ENCODE results near the gene TMEM175. TPM values are rescaled to one million over a fixed set of nuclear protein-coding genes. Genes with fewer than 3 reads are reported as not detected.

TMEM175 gene
- total RNA-seq, 1 donor from 2014 or later: 16.0 TPM

GRCh38 chr4:895596-895995, 36.7 kb upstream of the TMEM175 start:
- Histone ChIP-seq H3K36me3 (ENCODE audit: control insufficient read depth, insufficient read depth, low read length) (no peaks in the 10 kb centered on the region), H3K4me3 (ENCODE audit: low read depth, low read length) (no peak overlapping the region), H3K27me3 (ENCODE audit: control insufficient read depth, insufficient read depth, low read length) (no peaks in the 10 kb centered on the region)
- no peak for TF ChIP-seq CTCF (IDR thresholded peaks at IDR 0.05; ENCODE audit: insufficient read depth, low read length, poor library complexity, severe bottlenecking)
- DNase-seq (ENCODE audit: low read depth): no peak

DNA sequence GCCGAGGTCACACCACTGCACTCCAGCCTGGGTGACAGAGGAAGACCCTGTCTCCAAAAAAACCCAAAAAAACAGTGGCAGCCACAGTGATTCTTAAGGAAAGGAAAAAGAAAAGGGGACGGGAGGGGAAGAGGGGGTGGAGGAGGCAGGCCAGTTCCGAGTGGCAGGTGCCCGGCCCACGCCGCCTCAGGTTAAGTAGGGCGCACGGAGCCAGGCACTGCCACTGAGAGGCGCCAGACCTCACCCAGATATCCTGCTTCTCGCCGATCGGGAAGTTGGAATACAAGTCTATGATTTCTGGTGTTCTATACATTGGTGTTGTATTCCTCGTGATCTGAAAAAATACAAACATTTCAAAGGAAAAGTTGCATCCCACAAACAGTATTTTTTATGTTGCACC, 36.0 kb upstream of the TMEM175 start:
- Histone ChIP-seq H3K27me3 (ENCODE audit: control insufficient read depth, insufficient read depth, low read length) (no peaks in the 10 kb centered on the region), H3K36me3 (ENCODE audit: control insufficient read depth, insufficient read depth, low read length) (no peaks in the 10 kb centered on the region), H3K4me3 (ENCODE audit: low read depth, low read length) (no peak overlapping the region)
- no peak for DNase-seq (ENCODE audit: low read depth)
- TF ChIP-seq CTCF (IDR thresholded peaks at IDR 0.05; ENCODE audit: insufficient read depth, low read length, poor library complexity, severe bottlenecking): no peak

GRCh38 chr4:896630-897029, 35.6 kb upstream of the TMEM175 start:
- H3K36me3 ChIP-seq (ENCODE audit: control insufficient read depth, insufficient read depth, low read length): no peaks in the 10 kb centered on the region
- no peak overlapping the region for H3K4me3 ChIP-seq (ENCODE audit: low read depth, low read length)
- H3K27me3 ChIP-seq (ENCODE audit: control insufficient read depth, insufficient read depth, low read length): no peaks in the 10 kb centered on the region
- no peak for DNase-seq (ENCODE audit: low read depth)
- TF ChIP-seq CTCF (IDR thresholded peaks at IDR 0.05; ENCODE audit: insufficient read depth, low read length, poor library complexity, severe bottlenecking): no peak

- H3K36me3 ChIP-seq (ENCODE audit: control insufficient read depth, insufficient read depth, low read length): no peaks in the 10 kb centered on the region
- DNase-seq (ENCODE audit: low read depth): no peak
- H3K27me3 ChIP-seq (ENCODE audit: control insufficient read depth, insufficient read depth, low read length): no peaks in the 10 kb centered on the region
- no peak for TF ChIP-seq CTCF (IDR thresholded peaks at IDR 0.05; ENCODE audit: insufficient read depth, low read length, poor library complexity, severe bottlenecking)
- no peak overlapping the region for H3K4me3 ChIP-seq (ENCODE audit: low read depth, low read length)
Observed at GRCh38 chr4:898123-898522, 34.1 kb upstream of the TMEM175 start.

- no peak for DNase-seq (ENCODE audit: low read depth)
- H3K36me3 ChIP-seq (ENCODE audit: control insufficient read depth, insufficient read depth, low read length): no peaks in the 10 kb centered on the region
- H3K27me3 ChIP-seq (ENCODE audit: control insufficient read depth, insufficient read depth, low read length): no peaks in the 10 kb centered on the region
- TF ChIP-seq CTCF (IDR thresholded peaks at IDR 0.05; ENCODE audit: insufficient read depth, low read length, poor library complexity, severe bottlenecking): no peak
- no peak overlapping the region for H3K4me3 ChIP-seq (ENCODE audit: low read depth, low read length)
Observed at GRCh38 chr4:898869-899555, 33.2 kb upstream of the TMEM175 start.

- Histone ChIP-seq H3K27me3 (ENCODE audit: control insufficient read depth, insufficient read depth, low read length) (no peaks in the 10 kb centered on the region), H3K4me3 (ENCODE audit: low read depth, low read length) (no peak overlapping the region), H3K36me3 (ENCODE audit: control insufficient read depth, insufficient read depth, low read length) (no peaks in the 10 kb centered on the region)
- DNase-seq (ENCODE audit: low read depth): no peak
- TF ChIP-seq CTCF (IDR thresholded peaks at IDR 0.05; ENCODE audit: insufficient read depth, low read length, poor library complexity, severe bottlenecking): no peak
Observed at GRCh38 chr4:899556-899906, 32.7 kb upstream of the TMEM175 start.

Data from kidney epithelial cell (primary cell).